HCT116 (cell line): ENCODE measurements around the gene HHIPL1. TPM values are rescaled to one million over a fixed set of nuclear protein-coding genes. Genes with fewer than 3 reads are reported as not detected.

Source experiments
- ATAC-seq: fragments of 200-7000 bp; cut with Tn5 transposase; 2 replicates; pipeline ENCODE4 v1.9.1; 2020; ENCODE audit warnings: mild to moderate bottlenecking, moderate library complexity
- BruUV-seq: library from RNA; stranded (reverse); fragments of 400-500 nt; replicated peaks from 2 replicates; lab custom pipeline; 2021; lab: Mats Ljungman, UMichigan
- CTCF ChIA-PET: fragments of 300-600 bp; sonication (Branson Sonifier 250); formaldehyde crosslinking; loops from one replicate; lab custom pipeline; 2021; ENCODE audit warnings: antibody characterized with exemption; lab: Charles Lee
- POLR2A ChIA-PET: fragments of 300-600, 350-600 bp; sonication (Branson Sonifier 250); formaldehyde crosslinking; loops from one replicate; lab custom pipeline; 2021; ENCODE audit warnings: antibody characterized with exemption; lab: Charles Lee
- RAD21 ChIA-PET, 2 experiments: fragments of 300-600 bp; sonication (Branson Sonifier 250); formaldehyde crosslinking; loops; one replicate each; lab custom pipeline; 2023; ENCODE audit warnings: low total read pairs in 2 of 2; ENCODE audit not compliant: uncharacterized antibody in 2 of 2, unreplicated experiment in 2 of 2, low non-redundant PET in 1 of 2; lab: Charles Lee
- DNase-seq: peaks from one replicate; pipeline ENCODE4 v3.0.0-alpha.2; 2010; ENCODE audit warnings: low read depth, low spot score
- H2AFZ ChIP-seq: fragments of 200-600 bp; shearing (Covaris generic), sonication (generic); 2 replicates; pipeline ENCODE4 v1.6.1; 2017; ENCODE audit warnings: low read depth, mixed run types, mixed read lengths, antibody characterized with exemption, low read length; ENCODE audit not compliant: poor library complexity, severe bottlenecking
- H3K27ac ChIP-seq: 2 replicates; pipeline ENCODE4 v1.5.1; 2012; ENCODE audit warnings: low read depth, low read length
- H3K27me3 ChIP-seq: fragments of 200-600 bp; sonication (generic); 2 replicates; pipeline ENCODE4 v1.6.1; 2016; ENCODE audit warnings: mixed run types, low read length, mixed read lengths; ENCODE audit not compliant: insufficient read depth
- H3K36me3 ChIP-seq, 2 experiments: fragments of 200-500 bp in 1 of 2; fragments of 200-600 bp in 1 of 2; sonication (Bioruptor generic) in 1 of 2; sonication (generic) in 1 of 2; 2 replicates each; pipeline versions ENCODE4 v1.5.1 to v1.6.1; 2014 to 2016; ENCODE audit warnings: low read length in 2 of 2, inconsistent platforms in 1 of 2, mixed read lengths in 1 of 2, mixed run types in 1 of 2; ENCODE audit not compliant: insufficient read depth in 2 of 2, control insufficient read depth in 1 of 2
- H3K4me1 ChIP-seq, 2 experiments: fragments of 200-600 bp in 1 of 2; sonication (generic) in 1 of 2; 2 replicates each; pipeline versions ENCODE4 v1.5.1 to v1.6.1; 2012 to 2017; ENCODE audit warnings: low read length in 2 of 2, inconsistent platforms in 1 of 2, mild to moderate bottlenecking in 1 of 2, mixed read lengths in 1 of 2, mixed run types in 1 of 2, moderate library complexity in 1 of 2; ENCODE audit not compliant: insufficient read depth in 2 of 2, control insufficient read depth in 1 of 2
- H3K4me2 ChIP-seq: fragments of 200-600 bp; sonication (generic); 2 replicates; pipeline ENCODE4 v1.6.1; 2017; ENCODE audit warnings: mixed run types, low read length, mixed read lengths
- H3K4me3 ChIP-seq, 2 experiments: fragments of 200-600 bp in 1 of 2; sonication (generic) in 1 of 2; replicated peaks in 1 of 2; 2 replicates each; pipeline ENCODE4 v1.5.1; 2011 to 2016; ENCODE audit warnings: low read length in 2 of 2, control low read depth in 1 of 2, low read depth in 1 of 2, mild to moderate bottlenecking in 1 of 2, mixed read lengths in 1 of 2, mixed run types in 1 of 2
- H3K79me2 ChIP-seq: fragments of 200-600 bp; sonication (generic); 2 replicates; pipeline ENCODE4 v1.6.1; 2017; ENCODE audit warnings: mild to moderate bottlenecking, mixed run types, low read length, moderate library complexity, mixed read lengths; ENCODE audit not compliant: insufficient read depth
- H3K9ac ChIP-seq: fragments of 200-600 bp; sonication (generic); 2 replicates; pipeline ENCODE4 v1.6.1; 2016; ENCODE audit warnings: low read length, mixed read lengths
- H3K9me2 ChIP-seq: fragments of 200-600 bp; sonication (generic), shearing (Covaris generic); 2 replicates; pipeline ENCODE4 v1.6.1; 2017; ENCODE audit warnings: mixed run types, mild to moderate bottlenecking, moderate library complexity; ENCODE audit not compliant: insufficient read depth
- H3K9me3 ChIP-seq, 2 experiments: fragments of 200-500 bp in 1 of 2; fragments of 200-600 bp in 1 of 2; sonication (Bioruptor generic) in 1 of 2; sonication (generic) in 1 of 2; 2 replicates each; pipeline ENCODE4 v1.6.1; 2014 to 2017; ENCODE audit warnings: low read length in 2 of 2, mixed read lengths in 2 of 2, inconsistent platforms in 1 of 2, low read depth in 1 of 2, mild to moderate bottlenecking in 1 of 2, mixed run types in 1 of 2, moderate library complexity in 1 of 2; ENCODE audit not compliant: control insufficient read depth in 1 of 2, insufficient read depth in 1 of 2
- H4K20me1 ChIP-seq: fragments of 200-600 bp; sonication (generic), shearing (Covaris generic); 2 replicates; pipeline ENCODE4 v1.6.1; 2017; ENCODE audit warnings: mixed run types, mild to moderate bottlenecking, moderate library complexity; ENCODE audit not compliant: insufficient read depth
- CBX3 ChIP-seq: IDR thresholded peaks from 2 replicates; pipeline ENCODE4 v1.6.1; 2012; ENCODE audit warnings: low read depth
- EGR1 ChIP-seq: IDR thresholded peaks from 2 replicates; pipeline ENCODE4 v1.6.1; 2012; ENCODE audit warnings: low read depth
- ELF1 ChIP-seq: IDR thresholded peaks from 2 replicates; pipeline ENCODE4 v1.6.1; 2012; ENCODE audit warnings: low read depth, borderline replicate concordance
- EZH2 ChIP-seq: fragments of 200-600 bp; sonication (generic); IDR thresholded peaks from 2 replicates; pipeline ENCODE4 v1.6.1; 2017; ENCODE audit warnings: antibody characterized with exemption, mixed run types
- POLR2AphosphoS5 ChIP-seq: IDR thresholded peaks from 2 replicates; pipeline ENCODE4 v1.6.1; 2011; ENCODE audit warnings: mild to moderate bottlenecking, low read depth, low read length, moderate library complexity
- RAD21 ChIP-seq: IDR thresholded peaks from 2 replicates; pipeline ENCODE4 v1.6.1; 2012; ENCODE audit warnings: low read depth, mild to moderate bottlenecking
- SIN3A ChIP-seq: IDR thresholded peaks from 2 replicates; pipeline ENCODE4 v1.6.1; 2012; ENCODE audit warnings: low read depth
- SP1 ChIP-seq: IDR thresholded peaks from 2 replicates; pipeline ENCODE4 v1.6.1; 2012; ENCODE audit warnings: low read depth
- SRF ChIP-seq: IDR thresholded peaks from 2 replicates; pipeline ENCODE4 v1.6.1; 2012; ENCODE audit warnings: low read depth
- TCF7L2 ChIP-seq: IDR thresholded peaks from 2 replicates; pipeline ENCODE4 v1.7.0; 2011; ENCODE audit warnings: borderline replicate concordance, inconsistent platforms; ENCODE audit not compliant: insufficient read depth, insufficient read length; ENCODE audit errors: extremely low read depth
- ZFX ChIP-seq: fragments of 450-650 bp; IDR thresholded peaks from 2 replicates; pipeline ENCODE4 v1.6.1; 2017
- ZNF274 ChIP-seq: fragments of 200-500 bp; sonication (Bioruptor generic); IDR thresholded peaks from 2 replicates; pipeline ENCODE4 v1.6.1; 2014; ENCODE audit warnings: mild to moderate bottlenecking, low read depth, low read length, inconsistent platforms
- intact Hi-C: fragments of 100-400 bp; cut with micrococcal nuclease; formaldehyde crosslinking; loops from 2 replicates; pipeline ENCODE4 v1.10.0; 2022
- total RNA-seq: library from RNA; stranded (reverse); gene quantifications from one replicate; pipeline ENCODE4 v1.2.1, GENCODE V29; 2021; ENCODE audit not compliant: unreplicated experiment
- TF ChIP-seq, protein P1 (sequence below): IDR thresholded peaks from 2 replicates; pipeline ENCODE4 v1.6.1; 2012
- TF ChIP-seq, protein P2 (sequence below): IDR thresholded peaks from 2 replicates; pipeline ENCODE4 v1.6.1; 2012; ENCODE audit warnings: low read depth
- TF ChIP-seq, protein P3 (sequence below): IDR thresholded peaks from 2 replicates; pipeline ENCODE4 v1.6.1; 2012

Gene HHIPL1
- total RNA-seq, 1 experiment from 2014 or later, result not detected

DNA sequence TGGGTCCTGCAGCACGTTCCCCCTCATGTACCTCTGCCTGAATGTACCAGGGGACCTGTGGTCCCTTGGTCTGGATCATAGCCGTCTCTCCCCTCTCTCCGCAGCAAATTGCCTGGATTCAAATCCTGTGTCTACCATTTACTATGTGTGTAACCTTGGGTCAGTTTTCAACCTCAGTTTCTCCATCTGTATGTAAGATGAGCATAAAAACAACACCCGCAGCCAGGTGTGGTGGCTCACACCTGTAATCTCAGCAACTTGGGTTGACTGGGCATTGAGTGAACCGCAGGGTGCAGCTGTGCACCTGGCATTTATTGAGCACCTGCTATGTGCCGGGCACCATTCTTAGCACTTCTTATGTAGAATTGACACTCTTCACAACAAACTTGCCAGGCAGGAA lies 53.3 kb downstream of the HHIPL1 start:
- H3K4me1 ChIP-seq, result no peaks in the 10 kb centered on the region
- intact Hi-C loops, result no loop called here
- H4K20me1 ChIP-seq, result no peaks in the 10 kb centered on the region
- BruUV-seq, result no TSS peak
- ATAC-seq, result no peak
- H3K9ac ChIP-seq, result no peak overlapping the region
- ChIA-PET CTCF (no interaction called here), POLR2A (no interaction called here), RAD21 (no interaction called here)
- no peak for DNase-seq
- no peak overlapping the region for H2AFZ ChIP-seq
- H3K27ac ChIP-seq, result no peak overlapping the region
- no peak overlapping the region for H3K4me3 ChIP-seq
- TF ChIP-seq ELF1, result no peak
- no peak for TF ChIP-seq POLR2AphosphoS5
- TF ChIP-seq, protein P1, sequence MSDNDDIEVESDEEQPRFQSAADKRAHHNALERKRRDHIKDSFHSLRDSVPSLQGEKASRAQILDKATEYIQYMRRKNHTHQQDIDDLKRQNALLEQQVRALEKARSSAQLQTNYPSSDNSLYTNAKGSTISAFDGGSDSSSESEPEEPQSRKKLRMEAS, result no peak
- no peak for TF ChIP-seq SP1
- TF ChIP-seq SIN3A, result no peak
- TF ChIP-seq ZFX, result no peak
- TF ChIP-seq RAD21, result no peak
- TF ChIP-seq SRF, result no peak
- TF ChIP-seq, protein P2, sequence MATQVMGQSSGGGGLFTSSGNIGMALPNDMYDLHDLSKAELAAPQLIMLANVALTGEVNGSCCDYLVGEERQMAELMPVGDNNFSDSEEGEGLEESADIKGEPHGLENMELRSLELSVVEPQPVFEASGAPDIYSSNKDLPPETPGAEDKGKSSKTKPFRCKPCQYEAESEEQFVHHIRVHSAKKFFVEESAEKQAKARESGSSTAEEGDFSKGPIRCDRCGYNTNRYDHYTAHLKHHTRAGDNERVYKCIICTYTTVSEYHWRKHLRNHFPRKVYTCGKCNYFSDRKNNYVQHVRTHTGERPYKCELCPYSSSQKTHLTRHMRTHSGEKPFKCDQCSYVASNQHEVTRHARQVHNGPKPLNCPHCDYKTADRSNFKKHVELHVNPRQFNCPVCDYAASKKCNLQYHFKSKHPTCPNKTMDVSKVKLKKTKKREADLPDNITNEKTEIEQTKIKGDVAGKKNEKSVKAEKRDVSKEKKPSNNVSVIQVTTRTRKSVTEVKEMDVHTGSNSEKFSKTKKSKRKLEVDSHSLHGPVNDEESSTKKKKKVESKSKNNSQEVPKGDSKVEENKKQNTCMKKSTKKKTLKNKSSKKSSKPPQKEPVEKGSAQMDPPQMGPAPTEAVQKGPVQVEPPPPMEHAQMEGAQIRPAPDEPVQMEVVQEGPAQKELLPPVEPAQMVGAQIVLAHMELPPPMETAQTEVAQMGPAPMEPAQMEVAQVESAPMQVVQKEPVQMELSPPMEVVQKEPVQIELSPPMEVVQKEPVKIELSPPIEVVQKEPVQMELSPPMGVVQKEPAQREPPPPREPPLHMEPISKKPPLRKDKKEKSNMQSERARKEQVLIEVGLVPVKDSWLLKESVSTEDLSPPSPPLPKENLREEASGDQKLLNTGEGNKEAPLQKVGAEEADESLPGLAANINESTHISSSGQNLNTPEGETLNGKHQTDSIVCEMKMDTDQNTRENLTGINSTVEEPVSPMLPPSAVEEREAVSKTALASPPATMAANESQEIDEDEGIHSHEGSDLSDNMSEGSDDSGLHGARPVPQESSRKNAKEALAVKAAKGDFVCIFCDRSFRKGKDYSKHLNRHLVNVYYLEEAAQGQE, result no peak
- TF ChIP-seq CBX3, result no peak
- TF ChIP-seq TCF7L2, result no peak
- TF ChIP-seq, protein P3, sequence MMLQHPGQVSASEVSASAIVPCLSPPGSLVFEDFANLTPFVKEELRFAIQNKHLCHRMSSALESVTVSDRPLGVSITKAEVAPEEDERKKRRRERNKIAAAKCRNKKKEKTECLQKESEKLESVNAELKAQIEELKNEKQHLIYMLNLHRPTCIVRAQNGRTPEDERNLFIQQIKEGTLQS, result no peak
- no peak for TF ChIP-seq EGR1
- no peak for TF ChIP-seq EZH2
- TF ChIP-seq ZNF274, result no peak
- H3K36me3 ChIP-seq, result no peaks in the 10 kb centered on the region
- no peaks in the 10 kb centered on the region for H3K79me2 ChIP-seq
- peaks cover 5% of the 10 kb centered on the region in 2 experiments; a peak in 2 of 4 replicates for H3K9me3 ChIP-seq
- no peaks in the 10 kb centered on the region for H3K9me2 ChIP-seq
- H3K27me3 ChIP-seq, result no peaks in the 10 kb centered on the region
- H3K4me2 ChIP-seq, result no peak overlapping the region
